HEK293 (cell line): Measurements from ENCODE around the gene CREBRF.
"Not testable (repeated sequence)": the region's sequence is repeated elsewhere in the genome, so short reads cannot be mapped to it uniquely, and the experiment has no call there.

Source experiments
- CTCF ChIP-seq: fragments of 450-650 bp; formaldehyde crosslinking; IDR thresholded peaks from 2 replicates; pipeline ENCODE4 v1.5.1; 2016; ENCODE audit warnings: missing biosample characterization, missing genetic modification characterization
- OSR2 ChIP-seq: fragments of 450-650 bp; formaldehyde crosslinking; IDR thresholded peaks from 2 replicates; pipeline ENCODE4 v1.5.1; 2016; ENCODE audit warnings: missing biosample characterization, missing genetic modification characterization
- SCRT2 ChIP-seq: fragments of 450-650 bp; formaldehyde crosslinking; IDR thresholded peaks from 2 replicates; pipeline ENCODE4 v1.5.1; 2016; ENCODE audit warnings: missing biosample characterization, missing genetic modification characterization
- SP3 ChIP-seq: fragments of 450-650 bp; formaldehyde crosslinking; IDR thresholded peaks from 2 replicates; pipeline ENCODE4 v1.5.1; 2016; ENCODE audit warnings: missing biosample characterization, missing genetic modification characterization
- TCF7L2 ChIP-seq: IDR thresholded peaks from 2 replicates; pipeline ENCODE4 v1.6.1; 2011; ENCODE audit warnings: low read depth, mild to moderate bottlenecking, inconsistent platforms, low read length, moderate library complexity, borderline replicate concordance
- ZNF391 ChIP-seq: fragments of 450-650 bp; formaldehyde crosslinking; IDR thresholded peaks from 2 replicates; pipeline ENCODE4 v1.5.1; 2016; ENCODE audit warnings: low read depth, missing biosample characterization, missing genetic modification characterization, borderline replicate concordance
- ZNF423 ChIP-seq: fragments of 450-650 bp; formaldehyde crosslinking; IDR thresholded peaks from 2 replicates; pipeline ENCODE4 v1.5.1; 2016; ENCODE audit warnings: missing biosample characterization, missing genetic modification characterization
- ZNF560 ChIP-seq: fragments of 450-650 bp; formaldehyde crosslinking; IDR thresholded peaks from 2 replicates; pipeline ENCODE4 v1.5.1; 2017; ENCODE audit warnings: missing biosample characterization, missing genetic modification characterization, borderline replicate concordance
- ZNF776 ChIP-seq: fragments of 450-650 bp; formaldehyde crosslinking; IDR thresholded peaks from 2 replicates; pipeline ENCODE4 v1.5.0; 2017; ENCODE audit warnings: missing biosample characterization, missing genetic modification characterization, borderline replicate concordance
- TF ChIP-seq, protein P1 (sequence below): fragments of 450-650 bp; formaldehyde crosslinking; IDR thresholded peaks from 2 replicates; pipeline ENCODE4 v1.5.0; 2017; ENCODE audit warnings: missing biosample characterization, missing genetic modification characterization, borderline replicate concordance
- TF ChIP-seq, protein P2 (sequence below): fragments of 450-650 bp; formaldehyde crosslinking; IDR thresholded peaks from 2 replicates; pipeline ENCODE4 v1.5.1; 2016; ENCODE audit warnings: missing biosample characterization, missing genetic modification characterization

GRCh38 chr5:173154619-173155018, 98.5 kb downstream of the CREBRF start:
- TF ChIP-seq CTCF; ZNF391 (tag by site-specific recombination); ZNF776; ZNF560 (tag by site-specific recombination); SP3 (tag by site-specific recombination); OSR2 (tag by site-specific recombination); TCF7L2; ZNF423; SCRT2 (tag by site-specific recombination): not testable (repeated sequence)
- TF ChIP-seq, protein P1, sequence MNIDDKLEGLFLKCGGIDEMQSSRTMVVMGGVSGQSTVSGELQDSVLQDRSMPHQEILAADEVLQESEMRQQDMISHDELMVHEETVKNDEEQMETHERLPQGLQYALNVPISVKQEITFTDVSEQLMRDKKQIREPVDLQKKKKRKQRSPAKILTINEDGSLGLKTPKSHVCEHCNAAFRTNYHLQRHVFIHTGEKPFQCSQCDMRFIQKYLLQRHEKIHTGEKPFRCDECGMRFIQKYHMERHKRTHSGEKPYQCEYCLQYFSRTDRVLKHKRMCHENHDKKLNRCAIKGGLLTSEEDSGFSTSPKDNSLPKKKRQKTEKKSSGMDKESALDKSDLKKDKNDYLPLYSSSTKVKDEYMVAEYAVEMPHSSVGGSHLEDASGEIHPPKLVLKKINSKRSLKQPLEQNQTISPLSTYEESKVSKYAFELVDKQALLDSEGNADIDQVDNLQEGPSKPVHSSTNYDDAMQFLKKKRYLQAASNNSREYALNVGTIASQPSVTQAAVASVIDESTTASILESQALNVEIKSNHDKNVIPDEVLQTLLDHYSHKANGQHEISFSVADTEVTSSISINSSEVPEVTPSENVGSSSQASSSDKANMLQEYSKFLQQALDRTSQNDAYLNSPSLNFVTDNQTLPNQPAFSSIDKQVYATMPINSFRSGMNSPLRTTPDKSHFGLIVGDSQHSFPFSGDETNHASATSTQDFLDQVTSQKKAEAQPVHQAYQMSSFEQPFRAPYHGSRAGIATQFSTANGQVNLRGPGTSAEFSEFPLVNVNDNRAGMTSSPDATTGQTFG (tag by site-specific recombination) = not testable (repeated sequence)
- TF ChIP-seq, protein P2, sequence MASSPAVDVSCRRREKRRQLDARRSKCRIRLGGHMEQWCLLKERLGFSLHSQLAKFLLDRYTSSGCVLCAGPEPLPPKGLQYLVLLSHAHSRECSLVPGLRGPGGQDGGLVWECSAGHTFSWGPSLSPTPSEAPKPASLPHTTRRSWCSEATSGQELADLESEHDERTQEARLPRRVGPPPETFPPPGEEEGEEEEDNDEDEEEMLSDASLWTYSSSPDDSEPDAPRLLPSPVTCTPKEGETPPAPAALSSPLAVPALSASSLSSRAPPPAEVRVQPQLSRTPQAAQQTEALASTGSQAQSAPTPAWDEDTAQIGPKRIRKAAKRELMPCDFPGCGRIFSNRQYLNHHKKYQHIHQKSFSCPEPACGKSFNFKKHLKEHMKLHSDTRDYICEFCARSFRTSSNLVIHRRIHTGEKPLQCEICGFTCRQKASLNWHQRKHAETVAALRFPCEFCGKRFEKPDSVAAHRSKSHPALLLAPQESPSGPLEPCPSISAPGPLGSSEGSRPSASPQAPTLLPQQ = not testable (repeated sequence)
